A549 (cell line): ENCODE data around the gene HCST.

Experiments used
- BHLHE40 ChIP-seq: IDR thresholded peaks from 2 replicates; pipeline ENCODE4 v1.6.1; 2012; ENCODE audit warnings: low read depth, low read length, inconsistent platforms
- CTCF ChIP-seq: fragments of >200 bp; sonication (Bioruptor Twin); formaldehyde crosslinking; IDR thresholded peaks from 3 replicates; pipeline ENCODE4 v1.5.1; 2016
- EHF ChIP-seq: fragments of 250-450 bp; sonication (Bioruptor Pico); IDR thresholded peaks from 2 replicates; pipeline ENCODE4 v1.5.0; 2020; ENCODE audit warnings: mild to moderate bottlenecking
- EP300 ChIP-seq, 2 experiments: fragments of >200 bp; sonication (Bioruptor Twin); formaldehyde crosslinking; IDR thresholded peaks; 2 replicates in 1 of 2; 3 replicates in 1 of 2; pipeline ENCODE4 v1.6.1; 2016 to 2017
- FOSL2 ChIP-seq, 2 experiments: fragments of 450-650 bp in 1 of 2; fragments of >200 bp in 1 of 2; sonication (Bioruptor Twin) in 1 of 2; formaldehyde crosslinking; IDR thresholded peaks; 2 replicates each; pipeline versions ENCODE4 v1.5.0 to v1.6.1; 2016 to 2020; ENCODE audit warnings: mild to moderate bottlenecking in 1 of 2, moderate library complexity in 1 of 2
- HMGXB4 ChIP-seq: fragments of 250-450 bp; sonication (Bioruptor Pico); IDR thresholded peaks from 2 replicates; pipeline ENCODE4 v1.5.0; 2021; ENCODE audit warnings: mild to moderate bottlenecking, moderate library complexity, borderline replicate concordance
- MAFK ChIP-seq: fragments of 450-650 bp; IDR thresholded peaks from 2 replicates; pipeline ENCODE4 v1.6.1; 2014; ENCODE audit not compliant: partially characterized antibody
- POLR2A ChIP-seq: IDR thresholded peaks from 2 replicates; pipeline ENCODE4 v1.6.1; 2012; ENCODE audit warnings: mild to moderate bottlenecking, low read length
- RAD21 ChIP-seq, 2 experiments: fragments of >200 bp in 1 of 2; sonication (Bioruptor Twin) in 1 of 2; formaldehyde crosslinking in 1 of 2; IDR thresholded peaks in 1 of 2; conservative IDR thresholded peaks in 1 of 2; 2 replicates in 1 of 2; 3 replicates in 1 of 2; pipeline ENCODE4 v1.6.1; 2012 to 2018; ENCODE audit warnings: inconsistent platforms in 1 of 2
- RFX5 ChIP-seq: fragments of 450-650 bp; IDR thresholded peaks from 2 replicates; pipeline ENCODE4 v1.7.1; 2014; ENCODE audit warnings: antibody characterized with exemption, mild to moderate bottlenecking, moderate library complexity
- RNF2 ChIP-seq: fragments of 200-600 bp; sonication (generic); IDR thresholded peaks from 2 replicates; pipeline ENCODE4 v1.6.1; 2016; ENCODE audit warnings: low read depth, mild to moderate bottlenecking, antibody characterized with exemption, moderate library complexity, borderline replicate concordance
- USF2 ChIP-seq: fragments of 450-650 bp; IDR thresholded peaks from 2 replicates; pipeline ENCODE4 v1.6.1; 2014; ENCODE audit warnings: antibody characterized with exemption

GRCh38 chr19:35890113-35890650, 12.1 kb upstream of the HCST start:
- TF ChIP-seq CTCF (no peak), RFX5 (no peak), POLR2A (no peak), USF2 (no peak), FOSL2 (IDR thresholded peaks at IDR 0.05) (no peak), FOSL2 (CRISPR knock-in tag; IDR thresholded peaks at IDR 0.05) (no peak), RNF2 (no peak), HMGXB4 (no peak), EHF (CRISPR knock-in tag) (no peak), EP300 (IDR thresholded peaks at IDR 0.05) (no peak), BHLHE40 (no peak), RAD21 (conservative IDR thresholded peaks at IDR 0.05 in 1 of 2, IDR thresholded peaks at IDR 0.05 in 1 of 2) (no peak), MAFK (no peak)
